CD4-positive, alpha-beta T cell treated with Interleukin-6 for 4 hours (primary cell): Measurements from ENCODE around the gene CREB5.
"Not testable (repeated sequence)": the region's sequence is repeated elsewhere in the genome, so short reads cannot be mapped to it uniquely, and the experiment has no call there.

Experiments used
- DNase-seq: peaks from one replicate; pipeline ENCODE4 v3.0.0-alpha.2; 2020; ENCODE audit warnings: mixed read lengths

Gene CREB5

GRCh38 chr7:28588602-28589001 is 176.3 kb downstream of the CREB5 start:
- no peak for DNase-seq

- no peak for DNase-seq
Measured at GRCh38 chr7:28591041-28591674, 178.8 kb downstream of the CREB5 start.

- no peak for DNase-seq
Measured at GRCh38 chr7:28591725-28592349, 179.5 kb downstream of the CREB5 start.

GRCh38 chr7:28592861-28593260 is 180.5 kb downstream of the CREB5 start:
- DNase-seq, result no peak

GRCh38 chr7:28595076-28595475 is 182.8 kb downstream of the CREB5 start:
- no peak for DNase-seq

- no peak for DNase-seq
Measured at GRCh38 chr7:28595801-28596200, 183.5 kb downstream of the CREB5 start.

GRCh38 chr7:28596245-28596935 is 184.1 kb downstream of the CREB5 start:
- no peak for DNase-seq

- DNase-seq, result no peak
Measured at GRCh38 chr7:28597284-28597683, 185.0 kb downstream of the CREB5 start.

GRCh38 chr7:28598037-28598436 is 185.7 kb downstream of the CREB5 start:
- not testable (repeated sequence) for DNase-seq

- DNase-seq, result no peak
Measured at GRCh38 chr7:28598586-28598985, 186.3 kb downstream of the CREB5 start.

GRCh38 chr7:28599411-28599810 is 187.1 kb downstream of the CREB5 start:
- no peak for DNase-seq

- DNase-seq, result no peak
Measured at GRCh38 chr7:28602282-28602681, 190.0 kb downstream of the CREB5 start.

- no peak for DNase-seq
Measured at GRCh38 chr7:28605427-28606085, 193.2 kb downstream of the CREB5 start.

GRCh38 chr7:28606421-28606820 is 194.1 kb downstream of the CREB5 start:
- DNase-seq, result no peak

GRCh38 chr7:28607855-28608193 is 195.5 kb downstream of the CREB5 start:
- DNase-seq, result no peak

- no peak for DNase-seq
Measured at GRCh38 chr7:28608237-28608656, 195.9 kb downstream of the CREB5 start.

- DNase-seq, result no peak
Measured at GRCh38 chr7:28608731-28609130, 196.4 kb downstream of the CREB5 start.

GRCh38 chr7:28609608-28610007 is 197.3 kb downstream of the CREB5 start:
- DNase-seq, result no peak

- not testable (repeated sequence) for DNase-seq
Measured at GRCh38 chr7:28611399-28611897, 199.1 kb downstream of the CREB5 start.

GRCh38 chr7:28613262-28613661 is 200.9 kb downstream of the CREB5 start:
- no peak for DNase-seq

GRCh38 chr7:28615091-28615490 is 202.8 kb downstream of the CREB5 start:
- DNase-seq, result no peak

GRCh38 chr7:28617308-28617880 is 205.1 kb downstream of the CREB5 start:
- no peak for DNase-seq

GRCh38 chr7:28618383-28618782 is 206.1 kb downstream of the CREB5 start:
- DNase-seq, result no peak
